GM18502 (cell line): ENCODE data around the gene PSMG3.

Source experiments
- ATAC-seq: cut with Tn5 transposase; IDR thresholded peaks from one replicate; pipeline ENCODE4 v1.9.1; 2021; ENCODE audit warnings: mild to moderate bottlenecking; ENCODE audit not compliant: unreplicated experiment, poor library complexity

The PSMG3 gene

GRCh38 chr7:1559626-1560590 is 9.9 kb downstream of the PSMG3 start:
- ATAC-seq, result no peak

DNA sequence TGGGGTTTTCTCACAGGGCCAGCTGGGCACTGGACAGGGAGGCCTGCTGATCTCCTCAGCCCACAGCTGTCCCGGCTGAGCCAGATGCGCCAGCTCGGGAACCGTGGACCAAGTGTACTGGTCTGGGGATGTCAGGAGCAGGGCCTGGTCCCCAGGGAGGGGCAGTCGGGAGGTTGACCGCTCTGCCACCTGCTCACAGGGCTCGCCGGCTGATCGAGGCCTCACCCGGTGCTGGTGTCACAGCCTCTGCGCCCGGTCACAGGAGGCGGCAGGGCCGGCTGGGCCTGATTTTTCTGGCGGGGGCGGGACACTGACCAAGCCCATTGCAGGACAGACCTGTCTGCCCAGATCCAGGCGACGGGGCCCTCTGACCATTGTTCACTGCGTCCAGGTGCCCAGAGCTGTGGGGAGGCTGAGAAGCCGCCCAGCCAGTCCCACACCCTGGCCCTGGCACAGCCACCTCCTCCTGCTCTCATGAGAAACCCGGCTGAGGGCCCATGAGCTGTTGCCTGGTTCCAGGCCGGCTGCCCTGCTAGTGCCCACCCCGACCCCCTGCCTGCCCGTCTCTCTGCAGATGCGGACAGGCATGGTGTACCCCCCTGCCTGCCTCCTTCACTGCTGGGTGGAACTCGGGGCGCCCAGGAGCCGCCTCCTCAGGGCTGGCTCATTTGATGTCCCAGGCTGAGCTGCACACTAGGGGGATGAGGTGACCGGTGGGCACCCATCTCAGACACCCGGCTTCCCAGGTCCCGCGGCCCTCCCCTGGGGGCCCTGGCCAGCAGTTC is 10.8 kb downstream of the PSMG3 start:
- ATAC-seq, result no peak

DNA sequence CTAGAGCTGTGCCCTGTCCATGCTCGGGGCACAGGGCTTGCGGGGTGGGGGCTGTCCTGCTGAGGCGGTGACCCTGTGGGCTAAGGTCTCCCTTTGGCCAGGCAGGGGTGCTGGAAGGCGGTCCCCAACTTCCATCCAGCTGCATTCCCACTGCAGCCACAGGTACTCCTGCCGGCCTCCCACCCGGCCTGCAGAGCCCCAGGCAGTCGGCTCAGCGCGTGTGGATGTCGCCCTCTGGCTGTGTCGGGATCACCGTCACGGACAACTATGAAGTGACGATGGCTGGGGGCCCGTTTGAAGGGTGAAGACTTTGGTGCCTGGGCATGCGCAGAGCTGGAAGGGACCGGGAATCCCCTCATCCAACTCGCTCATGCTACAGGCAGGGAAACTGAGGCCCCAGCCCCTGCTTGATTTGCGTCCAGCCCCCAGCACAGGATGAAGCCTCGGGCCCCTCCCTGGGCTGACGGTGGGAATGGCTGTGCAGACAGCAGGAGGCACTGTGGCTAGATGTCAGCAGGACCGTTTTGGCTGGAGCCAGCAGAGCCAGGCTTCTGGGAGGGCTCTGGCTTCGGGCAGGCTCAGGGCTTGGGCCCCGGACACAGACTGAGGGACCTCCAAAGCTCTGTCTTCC is 11.5 kb downstream of the PSMG3 start:
- ATAC-seq, result no peak

DNA sequence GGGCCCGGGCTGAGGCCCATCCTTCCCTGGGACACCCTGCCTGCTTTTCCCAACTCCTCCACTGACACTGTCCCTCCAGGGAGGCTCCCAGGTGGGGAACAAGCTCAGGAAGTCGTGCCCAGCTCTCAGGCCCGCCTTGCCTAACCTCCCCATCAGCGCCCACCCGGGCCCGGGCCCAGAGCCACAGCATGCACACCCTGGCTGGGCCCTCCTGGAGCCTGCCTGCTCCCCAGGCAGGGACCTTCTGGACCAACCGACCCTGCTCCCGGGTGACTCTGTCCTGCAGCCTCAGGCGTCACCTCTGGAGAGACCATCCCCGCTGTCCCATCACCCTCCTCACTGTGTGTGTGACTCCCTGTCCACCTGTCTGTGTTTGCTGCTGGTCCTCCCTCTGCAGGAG is 12.1 kb downstream of the PSMG3 start:
- ATAC-seq, result no peak

- ATAC-seq, result no peak
Measured at GRCh38 chr7:1557006-1557405, 12.8 kb downstream of the PSMG3 start.

GRCh38 chr7:1555813-1556543 is 13.9 kb downstream of the PSMG3 start, which contains the start of gene TMEM184A:
TMEM184A (minus strand) TSS chr7:1556205; CDS start chr7:1555484, 721 bp downstream.
- no peak for ATAC-seq

GRCh38 chr7:1555046-1555812 is 14.6 kb downstream of the PSMG3 start:
- no peak for ATAC-seq

GRCh38 chr7:1554333-1555045 is 15.3 kb downstream of the PSMG3 start:
- ATAC-seq, result no peak

GRCh38 chr7:1553512-1554210 is 16.2 kb downstream of the PSMG3 start:
- ATAC-seq, result no peak

DNA sequence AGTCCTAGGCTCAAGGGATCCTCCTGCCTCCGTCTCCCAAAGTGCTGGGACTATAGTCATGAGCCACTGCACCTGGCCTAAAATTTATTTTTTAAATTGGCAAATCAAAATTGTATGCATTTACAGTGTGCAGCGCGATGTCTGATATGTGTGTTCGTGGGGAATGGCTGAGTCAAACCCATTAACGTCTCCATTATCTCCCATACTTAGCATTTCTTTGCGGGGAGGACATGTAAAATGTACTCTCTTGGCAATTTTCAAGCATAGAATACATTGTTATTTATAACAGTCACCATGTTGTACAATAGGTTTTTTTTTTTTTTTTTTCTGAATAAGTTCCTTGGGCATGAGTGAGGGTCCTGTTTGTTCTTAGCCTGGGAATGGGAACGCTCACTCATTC is 17.6 kb downstream of the PSMG3 start:
- no peak for ATAC-seq

DNA sequence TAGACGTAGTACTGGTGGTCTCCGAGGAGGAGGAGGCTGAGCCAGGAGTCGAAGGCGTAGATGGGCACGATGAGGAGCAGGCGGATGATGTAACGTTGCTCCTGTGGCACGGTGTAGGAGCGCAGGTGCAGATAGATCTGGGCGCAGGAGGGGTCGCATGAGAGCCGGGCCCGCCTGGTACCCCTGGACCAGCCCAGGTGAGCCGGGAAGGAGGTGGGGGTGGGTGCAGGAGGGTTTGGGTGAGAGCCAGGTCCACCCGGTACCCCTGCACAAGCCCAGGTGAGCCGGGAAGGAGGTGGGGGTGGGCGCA is 19.0 kb downstream of the PSMG3 start:
- ATAC-seq, result no peak

GRCh38 chr7:1550005-1550845 is 19.6 kb downstream of the PSMG3 start:
- ATAC-seq, result no peak

GRCh38 chr7:1549357-1550004 is 20.4 kb downstream of the PSMG3 start:
- no peak for ATAC-seq

GRCh38 chr7:1548944-1549343 is 20.9 kb downstream of the PSMG3 start:
- ATAC-seq, result no peak

DNA sequence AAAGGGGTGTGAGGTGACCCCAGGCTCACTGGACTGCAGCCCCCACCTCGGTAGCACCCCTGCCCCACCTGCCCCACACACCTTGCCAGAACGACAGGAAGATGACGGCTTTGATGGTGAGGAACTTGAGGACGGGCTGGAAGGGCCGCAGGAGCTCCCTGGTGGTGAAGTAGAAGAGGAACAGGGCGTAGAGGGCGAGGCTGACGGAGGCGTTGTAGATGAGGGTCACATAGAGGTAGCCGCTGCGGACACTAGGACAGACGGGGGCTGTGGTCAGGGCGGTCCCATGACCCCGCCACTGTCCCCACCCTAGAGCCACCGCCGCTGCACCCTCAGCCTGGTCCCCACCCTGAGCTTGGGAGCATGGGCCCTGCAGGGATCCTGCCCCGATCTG is 21.4 kb downstream of the PSMG3 start:
- no peak for ATAC-seq

- ATAC-seq, result no peak
Measured at GRCh38 chr7:1547777-1548437, 21.9 kb downstream of the PSMG3 start.
